ENCODE data around the gene CDK13.

Gene CDK13

DNA sequence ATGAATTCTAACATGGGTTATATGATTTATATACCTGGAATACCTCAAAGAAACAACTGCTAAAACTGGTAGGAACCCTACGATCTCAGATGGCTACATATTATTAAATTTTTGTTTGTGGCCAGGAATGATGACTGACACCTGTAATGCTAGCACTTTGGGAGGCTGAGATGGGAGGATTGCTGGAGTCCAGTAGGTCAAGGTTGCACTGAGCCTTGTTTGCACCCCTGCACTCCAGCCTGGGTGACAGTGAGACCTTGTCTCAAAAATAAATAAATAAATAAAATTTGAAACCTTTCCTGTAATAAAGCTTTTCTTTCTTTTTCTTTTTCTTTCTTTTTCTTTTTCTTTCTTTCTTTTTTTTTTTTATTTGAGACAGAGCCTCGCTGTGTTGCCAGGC lies 123.2 kb downstream of the CDK13 start:
- DNase-seq (ENCODE audit: low read depth) = no peak
- TF ChIP-seq, protein P1, sequence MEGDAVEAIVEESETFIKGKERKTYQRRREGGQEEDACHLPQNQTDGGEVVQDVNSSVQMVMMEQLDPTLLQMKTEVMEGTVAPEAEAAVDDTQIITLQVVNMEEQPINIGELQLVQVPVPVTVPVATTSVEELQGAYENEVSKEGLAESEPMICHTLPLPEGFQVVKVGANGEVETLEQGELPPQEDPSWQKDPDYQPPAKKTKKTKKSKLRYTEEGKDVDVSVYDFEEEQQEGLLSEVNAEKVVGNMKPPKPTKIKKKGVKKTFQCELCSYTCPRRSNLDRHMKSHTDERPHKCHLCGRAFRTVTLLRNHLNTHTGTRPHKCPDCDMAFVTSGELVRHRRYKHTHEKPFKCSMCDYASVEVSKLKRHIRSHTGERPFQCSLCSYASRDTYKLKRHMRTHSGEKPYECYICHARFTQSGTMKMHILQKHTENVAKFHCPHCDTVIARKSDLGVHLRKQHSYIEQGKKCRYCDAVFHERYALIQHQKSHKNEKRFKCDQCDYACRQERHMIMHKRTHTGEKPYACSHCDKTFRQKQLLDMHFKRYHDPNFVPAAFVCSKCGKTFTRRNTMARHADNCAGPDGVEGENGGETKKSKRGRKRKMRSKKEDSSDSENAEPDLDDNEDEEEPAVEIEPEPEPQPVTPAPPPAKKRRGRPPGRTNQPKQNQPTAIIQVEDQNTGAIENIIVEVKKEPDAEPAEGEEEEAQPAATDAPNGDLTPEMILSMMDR (conservative IDR thresholded peaks at IDR 0.05; ENCODE audit: control insufficient read depth, insufficient read depth, low read depth, low read length) = no peak
- no peak overlapping the region for H3K4me3 ChIP-seq (ENCODE audit: control insufficient read depth, low read depth, low read length)

DNA sequence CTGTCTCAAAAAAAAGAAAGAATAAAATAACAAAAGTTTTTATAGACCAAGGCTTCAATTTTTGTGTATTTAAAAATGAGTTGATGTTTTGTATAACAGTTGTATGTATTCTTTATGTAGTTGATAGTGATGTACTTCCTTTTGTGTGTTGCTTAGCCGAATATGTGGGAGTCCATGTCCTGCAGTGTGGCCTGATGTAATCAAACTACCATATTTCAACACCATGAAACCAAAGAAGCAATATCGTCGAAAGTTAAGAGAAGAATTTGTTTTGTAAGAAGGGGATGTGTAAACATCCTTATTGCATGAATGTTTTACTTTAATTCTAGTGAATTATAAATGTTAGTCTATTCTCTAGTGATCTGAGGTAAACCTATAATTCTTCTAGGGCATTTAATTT lies 127.8 kb downstream of the CDK13 start:
- no peak overlapping the region for H3K4me3 ChIP-seq (ENCODE audit: control insufficient read depth, low read depth, low read length)
- DNase-seq (ENCODE audit: low read depth) = peak; percentile 25
- TF ChIP-seq, protein P1 (conservative IDR thresholded peaks at IDR 0.05; ENCODE audit: control insufficient read depth, insufficient read depth, low read depth, low read length) = no peak

DNA sequence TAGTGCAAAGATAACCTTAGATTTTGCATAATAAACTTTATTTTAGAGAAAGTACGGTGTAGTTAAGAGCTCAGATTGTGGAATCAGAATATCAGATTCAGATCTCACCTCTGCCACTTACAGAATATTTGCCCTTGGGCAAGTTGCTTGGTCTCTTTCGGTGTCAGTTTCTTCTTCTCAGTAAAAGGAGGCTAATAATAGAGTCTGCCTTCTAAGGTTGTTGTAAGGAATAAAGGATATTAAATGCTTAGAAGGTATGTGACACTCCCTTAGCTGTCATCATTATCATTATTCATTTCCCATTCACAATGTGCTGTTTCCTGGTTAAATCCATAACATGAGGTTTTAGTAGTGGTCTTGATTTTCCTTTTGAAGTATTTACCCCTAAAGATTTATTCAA lies 142.1 kb downstream of the CDK13 start:
- DNase-seq (ENCODE audit: low read depth) = no peak
- no peak overlapping the region for H3K4me3 ChIP-seq (ENCODE audit: control insufficient read depth, low read depth, low read length)
- TF ChIP-seq, protein P1 (conservative IDR thresholded peaks at IDR 0.05; ENCODE audit: control insufficient read depth, insufficient read depth, low read depth, low read length) = no peak

DNA sequence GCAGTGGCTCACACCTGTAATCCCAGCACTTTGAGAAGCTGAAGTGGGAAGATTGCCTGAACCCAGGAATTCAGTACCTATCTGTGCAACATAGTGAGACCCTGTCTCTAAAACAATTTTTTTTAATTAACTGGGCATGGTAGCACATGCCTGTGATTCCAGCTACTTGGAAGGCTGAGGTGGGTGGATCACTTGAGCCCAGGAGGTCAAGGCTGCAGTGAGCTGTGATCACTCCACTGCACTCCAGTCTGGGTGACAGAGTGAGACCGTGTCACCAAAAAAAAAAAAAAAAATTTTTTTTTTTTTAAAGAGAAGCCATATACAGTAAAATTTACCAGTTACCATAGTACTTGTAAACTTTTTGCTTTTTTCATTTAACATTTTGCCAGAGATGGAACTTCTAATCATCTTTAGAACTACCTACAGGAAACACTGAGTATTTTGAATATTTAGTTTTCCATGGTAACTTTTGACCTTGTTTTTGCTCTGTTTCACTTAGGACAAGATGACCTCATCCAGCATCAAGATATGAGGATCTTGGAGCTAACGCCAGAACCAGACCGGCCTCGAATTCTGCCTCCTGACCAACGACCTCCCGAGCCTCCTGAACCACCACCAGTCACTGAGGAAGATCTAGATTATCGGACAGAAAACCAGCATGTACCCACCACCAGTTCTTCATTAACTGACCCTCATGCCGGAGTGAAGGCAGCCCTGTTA lies 143.7 kb downstream of the CDK13 start:
- TF ChIP-seq, protein P1 (conservative IDR thresholded peaks at IDR 0.05; ENCODE audit: control insufficient read depth, insufficient read depth, low read depth, low read length) = no peak
- DNase-seq (ENCODE audit: low read depth) = peak; percentile 38
- H3K4me3 ChIP-seq (ENCODE audit: control insufficient read depth, low read depth, low read length) = no peak overlapping the region

DNA sequence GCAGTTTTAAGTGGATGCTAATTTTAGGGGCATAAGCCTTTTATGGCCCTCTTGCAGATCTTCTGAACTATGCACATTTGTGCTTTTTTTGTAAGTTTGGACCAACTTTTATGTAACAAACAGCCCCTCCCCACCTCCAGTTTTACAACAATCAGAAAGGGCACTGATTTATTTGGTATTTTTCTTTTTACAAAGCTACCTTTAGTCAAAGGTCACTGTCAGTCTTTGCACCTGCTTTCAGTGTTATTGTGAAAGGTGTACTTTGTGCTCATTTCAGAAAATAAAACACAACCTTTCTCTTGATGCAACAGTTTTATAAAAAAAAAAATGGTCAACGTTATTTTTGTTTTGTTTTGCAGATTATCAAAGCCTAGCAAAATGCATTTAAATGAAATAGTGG lies 145.2 kb downstream of the CDK13 start:
- H3K4me3 ChIP-seq (ENCODE audit: control insufficient read depth, low read depth, low read length) = no peak overlapping the region
- TF ChIP-seq, protein P1 (conservative IDR thresholded peaks at IDR 0.05; ENCODE audit: control insufficient read depth, insufficient read depth, low read depth, low read length) = no peak
- DNase-seq (ENCODE audit: low read depth) = no peak

DNA sequence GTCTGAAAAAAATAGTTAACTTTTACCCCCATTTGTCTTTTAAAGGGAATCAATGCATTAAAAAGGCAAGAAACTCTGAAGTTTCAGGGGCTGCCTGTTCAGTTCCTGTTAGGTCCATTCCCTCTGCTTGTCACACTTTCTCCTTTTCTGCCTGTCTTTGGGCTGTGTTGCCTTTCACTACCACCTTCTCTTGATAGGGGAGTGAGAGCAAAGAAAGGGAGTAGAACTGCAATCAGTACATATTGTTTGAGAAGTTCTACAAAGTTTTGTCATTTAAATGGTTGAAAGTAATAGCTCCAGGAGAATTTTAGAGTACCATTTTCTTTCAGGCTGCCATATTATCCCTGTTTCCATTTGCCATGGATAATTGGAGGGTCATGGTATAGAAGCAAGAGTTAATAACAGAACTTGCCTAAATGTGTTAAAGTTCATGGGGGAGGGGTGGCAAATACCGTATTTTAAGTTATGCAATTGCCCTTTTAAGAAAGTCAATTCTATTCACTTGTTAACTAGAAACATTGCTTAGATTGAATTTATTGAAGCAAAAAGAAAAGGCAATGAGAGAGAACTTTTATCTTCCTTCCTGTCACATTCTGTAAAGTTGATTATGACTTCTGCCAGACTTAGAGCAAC lies 145.8 kb downstream of the CDK13 start:
- DNase-seq (ENCODE audit: low read depth) = no peak
- no peak overlapping the region for H3K4me3 ChIP-seq (ENCODE audit: control insufficient read depth, low read depth, low read length)
- TF ChIP-seq, protein P1 (conservative IDR thresholded peaks at IDR 0.05; ENCODE audit: control insufficient read depth, insufficient read depth, low read depth, low read length) = no peak

Measured in fibroblast of mammary gland (primary cell).